Sigmoid colon (tissue), 4 donors: ENCODE data around the gene KRTAP10-12.

Experiments used
- EP300 ChIP-seq, 4 donors: sonication (generic); formaldehyde crosslinking; IDR thresholded peaks; one replicate each; pipeline ENCODE4 v1.6.1; 2017; ENCODE audit warnings: antibody characterized with exemption in 4 of 4
- POLR2A ChIP-seq, 2 donors: fragments of 450-650 bp; IDR thresholded peaks; one replicate each; pipeline ENCODE4 v1.6.1; 2016; ENCODE audit warnings: antibody characterized with exemption in 2 of 2, mild to moderate bottlenecking in 2 of 2, moderate library complexity in 2 of 2
- POLR2AphosphoS5 ChIP-seq, 4 donors: sonication (generic); formaldehyde crosslinking; IDR thresholded peaks; one replicate each; pipeline ENCODE4 v1.6.1; 2017; ENCODE audit warnings: antibody characterized with exemption in 4 of 4
- TF ChIP-seq, protein P1 (sequence below), 4 experiments: fragments of 450-650 bp in 3 of 4; fragments of 200-600 bp in 1 of 4; IDR thresholded peaks; one replicate each; pipeline ENCODE4 v1.5.1; 2016 to 2019; ENCODE audit warnings: antibody characterized with exemption in 4 of 4, mild to moderate bottlenecking in 3 of 4, moderate library complexity in 2 of 4

DNA sequence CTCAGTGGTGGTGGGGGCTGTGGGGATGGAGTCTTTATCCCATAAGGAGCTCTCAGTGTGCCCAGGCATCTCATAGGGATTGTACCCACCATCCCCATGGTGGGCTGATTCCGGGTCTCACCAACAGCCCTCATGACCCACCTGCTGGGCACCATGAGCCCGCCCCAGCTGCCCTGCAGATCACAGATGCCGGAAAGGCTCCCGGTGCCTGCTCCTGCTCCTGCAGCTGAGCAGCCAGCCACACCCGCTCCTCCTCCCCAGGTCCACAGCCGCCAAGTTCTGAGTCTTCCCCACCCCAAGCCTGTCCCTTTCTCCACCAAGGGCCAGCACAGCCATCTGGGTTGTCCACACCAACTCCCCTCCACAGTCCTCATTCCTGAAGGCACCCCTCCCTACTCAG is 29.9 kb downstream of the KRTAP10-12 start:
- TF ChIP-seq, protein P1, sequence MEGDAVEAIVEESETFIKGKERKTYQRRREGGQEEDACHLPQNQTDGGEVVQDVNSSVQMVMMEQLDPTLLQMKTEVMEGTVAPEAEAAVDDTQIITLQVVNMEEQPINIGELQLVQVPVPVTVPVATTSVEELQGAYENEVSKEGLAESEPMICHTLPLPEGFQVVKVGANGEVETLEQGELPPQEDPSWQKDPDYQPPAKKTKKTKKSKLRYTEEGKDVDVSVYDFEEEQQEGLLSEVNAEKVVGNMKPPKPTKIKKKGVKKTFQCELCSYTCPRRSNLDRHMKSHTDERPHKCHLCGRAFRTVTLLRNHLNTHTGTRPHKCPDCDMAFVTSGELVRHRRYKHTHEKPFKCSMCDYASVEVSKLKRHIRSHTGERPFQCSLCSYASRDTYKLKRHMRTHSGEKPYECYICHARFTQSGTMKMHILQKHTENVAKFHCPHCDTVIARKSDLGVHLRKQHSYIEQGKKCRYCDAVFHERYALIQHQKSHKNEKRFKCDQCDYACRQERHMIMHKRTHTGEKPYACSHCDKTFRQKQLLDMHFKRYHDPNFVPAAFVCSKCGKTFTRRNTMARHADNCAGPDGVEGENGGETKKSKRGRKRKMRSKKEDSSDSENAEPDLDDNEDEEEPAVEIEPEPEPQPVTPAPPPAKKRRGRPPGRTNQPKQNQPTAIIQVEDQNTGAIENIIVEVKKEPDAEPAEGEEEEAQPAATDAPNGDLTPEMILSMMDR (IDR thresholded peaks at IDR 0.05): no peak
- no peak for TF ChIP-seq EP300 (IDR thresholded peaks at IDR 0.05)
- no peak for TF ChIP-seq POLR2A (IDR thresholded peaks at IDR 0.05)
- TF ChIP-seq POLR2AphosphoS5 (IDR thresholded peaks at IDR 0.05): no peak
